ENCODE results near the gene CDH4.

- no peak for TF ChIP-seq CTCF (IDR thresholded peaks at IDR 0.05)
- no peak for TF ChIP-seq POLR2A (IDR thresholded peaks at IDR 0.05)
- TF ChIP-seq POLR2AphosphoS5 (IDR thresholded peaks at IDR 0.05), result no peak
- no peak for TF ChIP-seq EP300 (IDR thresholded peaks at IDR 0.05)
Observed at GRCh38 chr20:61822396-61822795, 570.3 kb downstream of the CDH4 start.

Data from sigmoid colon (tissue), 4 donors.